Kidney (tissue), 14 donors: ENCODE data around the gene ARL15. TPM values are rescaled to one million over a fixed set of nuclear protein-coding genes. Genes with fewer than 3 reads are reported as not detected.

ENCODE experiments used
- DNase-seq, 5 donors: peaks; one replicate each; pipeline ENCODE4 v3.0.0-alpha.2; 2013 to 2020
- FAIRE-seq: peaks from 2 replicates; lab custom pipeline; 2012; peaks lifted over from hg19 to GRCh38; lab: Jason Lieb, UNC
- H3K27ac ChIP-seq, 2 donors: one replicate each; pipeline ENCODE4 v1.7.0; 2013; ENCODE audit warnings: low read depth in 2 of 2, low read length in 2 of 2, inconsistent platforms in 1 of 2
- H3K27me3 ChIP-seq: one replicate; pipeline ENCODE4 v1.7.1; 2013; ENCODE audit warnings: low read length, inconsistent platforms; ENCODE audit not compliant: control insufficient read depth, insufficient read depth
- H3K36me3 ChIP-seq, 3 donors: one replicate each; pipeline versions ENCODE4 v1.7.0 to v1.7.1; 2013; ENCODE audit warnings: low read length in 3 of 3, control low read depth in 1 of 3, inconsistent platforms in 1 of 3; ENCODE audit not compliant: insufficient read depth in 3 of 3, control insufficient read depth in 2 of 3
- H3K4me1 ChIP-seq, 3 donors: one replicate each; pipeline versions ENCODE4 v1.7.0 to v1.7.1; 2013; ENCODE audit warnings: low read length in 3 of 3, inconsistent platforms in 1 of 3, low read depth in 1 of 3; ENCODE audit not compliant: control insufficient read depth in 2 of 3, insufficient read depth in 2 of 3
- H3K4me3 ChIP-seq, 3 donors: one replicate each; pipeline versions ENCODE4 v1.7.0 to v1.8.1; 2013; ENCODE audit warnings: low read length in 3 of 3, control low read depth in 1 of 3, inconsistent platforms in 1 of 3
- H3K9ac ChIP-seq, 3 donors: one replicate each; pipeline versions ENCODE4 v1.7.0 to v1.7.1; 2013; ENCODE audit warnings: low read length in 3 of 3, control low read depth in 1 of 3, inconsistent platforms in 1 of 3
- H3K9me3 ChIP-seq, 3 donors: one replicate each; pipeline versions ENCODE4 v1.7.0 to v1.7.1; 2013; ENCODE audit warnings: low read length in 3 of 3, control low read depth in 1 of 3, inconsistent platforms in 1 of 3; ENCODE audit not compliant: control insufficient read depth in 2 of 3, insufficient read depth in 1 of 3
- intact Hi-C: fragments of 100-400 bp; cut with DNase I; formaldehyde crosslinking; loops from one replicate; pipeline ENCODE4 v1.11.1; 2022
- polyA plus RNA-seq: library from polyadenylated mRNA; stranded (reverse); fragments of 350-450 nt; fragmentation: Illumina TruSeq; extraction: RNeasy Lipid Tissue Mini Kit (QIAGEN cat#74804); gene quantifications from one replicate; pipeline ENCODE4 v1.2.3, GENCODE V29; 2014; ENCODE audit warnings: low read depth, low replicate concordance; ENCODE audit not compliant: insufficient read depth
- total RNA-seq: library from RNA; stranded (reverse); fragmentation: NEBNext Ultra II Directional; extraction: Animal tissue kit (Norgen Biotek cat#: 25700); gene quantifications from one replicate; pipeline ENCODE4 v1.2.1, GENCODE V29; 2021
- TF ChIP-seq, protein P1 (sequence below): IDR thresholded peaks from 3 replicates; pipeline ENCODE4 v1.5.1; 2012; ENCODE audit warnings: mild to moderate bottlenecking, moderate library complexity, borderline replicate concordance; ENCODE audit not compliant: insufficient read depth; ENCODE audit errors: extremely low read depth
- donor health status: control.
- donor health status: control.
- donor health status: control.
- donor health status: control.
- donor health status: control.
- donor health status: DM: yes; HTN: yes; CAD: no.
- donor health status: Normal renal cell carcinoma (clear cell type).

ARL15 gene
- total and polyA plus RNA-seq, 2 donors from 2014 or later = 21.1 to 36.6 TPM

GRCh38 chr5:54146390-54146789, 164.0 kb downstream of the ARL15 start:
- Histone ChIP-seq H3K4me3 (no peak overlapping the region), H3K9me3 (no peaks in the 10 kb centered on the region), H3K9ac (no peak overlapping the region), H3K27me3 (no peaks in the 10 kb centered on the region), H3K27ac (no peak overlapping the region), H3K36me3 (no peaks in the 10 kb centered on the region), H3K4me1 (no peaks in the 10 kb centered on the region)
- TF ChIP-seq, protein P1, sequence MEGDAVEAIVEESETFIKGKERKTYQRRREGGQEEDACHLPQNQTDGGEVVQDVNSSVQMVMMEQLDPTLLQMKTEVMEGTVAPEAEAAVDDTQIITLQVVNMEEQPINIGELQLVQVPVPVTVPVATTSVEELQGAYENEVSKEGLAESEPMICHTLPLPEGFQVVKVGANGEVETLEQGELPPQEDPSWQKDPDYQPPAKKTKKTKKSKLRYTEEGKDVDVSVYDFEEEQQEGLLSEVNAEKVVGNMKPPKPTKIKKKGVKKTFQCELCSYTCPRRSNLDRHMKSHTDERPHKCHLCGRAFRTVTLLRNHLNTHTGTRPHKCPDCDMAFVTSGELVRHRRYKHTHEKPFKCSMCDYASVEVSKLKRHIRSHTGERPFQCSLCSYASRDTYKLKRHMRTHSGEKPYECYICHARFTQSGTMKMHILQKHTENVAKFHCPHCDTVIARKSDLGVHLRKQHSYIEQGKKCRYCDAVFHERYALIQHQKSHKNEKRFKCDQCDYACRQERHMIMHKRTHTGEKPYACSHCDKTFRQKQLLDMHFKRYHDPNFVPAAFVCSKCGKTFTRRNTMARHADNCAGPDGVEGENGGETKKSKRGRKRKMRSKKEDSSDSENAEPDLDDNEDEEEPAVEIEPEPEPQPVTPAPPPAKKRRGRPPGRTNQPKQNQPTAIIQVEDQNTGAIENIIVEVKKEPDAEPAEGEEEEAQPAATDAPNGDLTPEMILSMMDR = no peak
- DNase-seq (no peak), FAIRE-seq (no peak)
- intact Hi-C loops = no loop called here

DNA sequence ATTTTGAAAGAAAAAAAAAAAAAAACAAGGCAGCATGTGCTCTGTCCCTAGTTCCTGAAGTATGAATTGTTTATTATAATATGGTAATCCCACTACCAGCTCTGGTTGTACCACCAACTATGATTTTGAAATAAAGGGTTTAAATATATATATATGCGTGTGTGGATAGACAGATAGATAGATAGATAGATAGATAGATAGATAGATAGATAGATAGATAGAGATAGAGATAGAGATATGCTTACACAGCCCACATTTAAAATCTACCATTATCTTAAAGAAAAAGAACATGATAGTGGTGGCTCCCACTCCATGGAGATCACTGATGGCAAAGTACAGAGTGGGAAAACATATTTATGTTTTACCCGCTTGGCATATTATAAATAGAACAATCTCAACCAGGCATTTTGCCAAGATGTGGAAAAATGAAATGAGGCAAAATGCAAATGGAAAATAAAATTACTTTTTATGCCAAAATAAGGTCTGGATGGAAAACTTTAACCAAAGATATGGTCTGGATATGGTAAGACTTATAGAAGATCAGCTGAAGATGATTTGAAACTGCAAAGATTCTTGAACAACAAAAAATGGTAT, 170.0 kb downstream of the ARL15 start:
- no peak for DNase-seq
- FAIRE-seq = no peak

DNA sequence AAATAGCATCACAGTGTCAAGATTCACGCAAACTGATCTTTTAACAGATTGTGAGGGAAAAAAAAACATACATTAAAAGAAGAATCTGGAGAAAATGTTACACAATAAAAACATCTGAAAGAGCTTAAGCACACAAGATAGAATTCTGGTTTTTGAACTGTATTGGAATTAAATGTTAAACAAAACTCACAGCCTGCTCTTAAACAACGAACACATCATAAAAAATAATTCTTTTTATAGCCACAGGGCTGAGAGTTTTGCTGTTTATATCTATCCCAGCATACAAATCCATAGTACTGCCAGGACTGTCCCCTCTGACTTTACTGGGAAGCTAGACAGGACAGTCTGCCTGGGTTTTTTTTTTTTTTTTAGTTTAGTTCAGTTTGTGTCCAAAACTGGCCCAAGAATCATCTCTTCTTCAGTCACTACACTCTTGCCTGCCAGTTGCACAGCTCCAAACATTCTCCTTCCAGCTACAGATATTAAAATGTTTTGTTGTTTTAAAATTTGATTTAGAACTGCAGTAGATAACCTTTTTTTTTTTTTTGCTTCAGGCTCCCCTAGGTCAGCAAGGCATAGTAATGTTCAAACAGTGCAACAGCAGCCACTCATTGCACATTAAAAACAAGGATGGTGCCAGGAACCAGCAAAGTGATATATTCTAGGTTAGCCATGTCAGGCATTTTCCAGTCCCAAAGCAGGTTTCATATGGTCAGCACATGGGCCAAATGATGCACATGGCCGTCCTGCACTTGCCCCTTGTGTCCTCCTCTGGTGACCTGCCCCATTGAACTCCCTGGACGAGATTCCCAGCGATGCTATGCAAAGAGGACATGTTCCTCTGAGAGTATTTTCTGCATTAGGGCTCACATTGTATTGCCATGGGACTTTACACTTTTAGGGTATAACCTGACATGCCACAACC, 173.6 kb downstream of the ARL15 start:
- TF ChIP-seq, protein P1 = no peak
- intact Hi-C loops = no loop called here
- FAIRE-seq (no peak), DNase-seq (peak in 3 of 5 donors; percentile 24 to 70 (median 36))
- H3K27me3 ChIP-seq = no peaks in the 10 kb centered on the region
- H3K27ac ChIP-seq = no peak overlapping the region
- no peaks in the 10 kb centered on the region for H3K4me1 ChIP-seq
- H3K4me3 ChIP-seq = no peak overlapping the region
- no peak overlapping the region for H3K9ac ChIP-seq
- H3K36me3 ChIP-seq = no peaks in the 10 kb centered on the region
- H3K9me3 ChIP-seq = no peaks in the 10 kb centered on the region

More for the DNA sequence above, 170.0 kb downstream of the ARL15 start:
- intact Hi-C loops = no loop called here
- H3K4me1 ChIP-seq = no peaks in the 10 kb centered on the region
- H3K27me3 ChIP-seq = no peaks in the 10 kb centered on the region
- no peak overlapping the region for H3K27ac ChIP-seq
- no peaks in the 10 kb centered on the region for H3K36me3 ChIP-seq
- no peak overlapping the region for H3K4me3 ChIP-seq
- no peak overlapping the region for H3K9ac ChIP-seq
- TF ChIP-seq, protein P1 = no peak
- no peaks in the 10 kb centered on the region for H3K9me3 ChIP-seq
